ENCODE results near the gene PSME2. TPM values are rescaled to one million over a fixed set of nuclear protein-coding genes. Genes with fewer than 3 reads are reported as not detected.

The PSME2 gene
- total RNA-seq, 2 donors from 2014 or later = 106 to 112 TPM

DNA sequence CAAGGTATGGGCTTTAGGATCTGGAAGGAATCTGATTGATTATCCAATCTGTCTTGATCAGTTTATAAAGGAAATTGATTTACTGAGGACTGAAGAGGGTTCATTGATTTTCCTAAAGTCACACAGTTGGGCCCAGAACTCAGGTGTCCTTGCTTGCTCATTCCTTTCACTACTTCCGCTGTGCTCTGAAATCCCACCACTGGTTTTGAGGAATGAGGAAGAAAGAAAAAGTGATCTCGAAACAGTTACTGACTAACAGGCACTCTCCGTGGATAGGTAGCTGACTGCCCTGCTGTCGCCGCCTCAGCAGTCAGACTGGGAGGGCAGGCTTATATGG lies 16.1 kb downstream of the PSME2 start, which contains the start of gene FITM1:
TSS of gene FITM1 (plus strand) at position 280 of the 337 bp plus-strand sequence. CDS start 905 bp downstream, outside the sequence.
- no peak for DNase-seq
- Mint-ChIP-seq H3K27me3 (ENCODE audit: insufficient read depth) (no peaks in the 10 kb centered on the region), H3K4me3 (no peak within 1 kb of the TSS), H3K4me1 (peaks cover 2% of the 10 kb centered on the region), H3K9me3 (no peaks in the 10 kb centered on the region), H3K27ac (no peak within 1 kb of the TSS), H3K36me3 (ENCODE audit: low read depth) (no peaks in the 10 kb centered on the region)
- Histone ChIP-seq H3K4me1 (ENCODE audit: control insufficient read depth, insufficient read depth, low read length) (no peaks in the 10 kb centered on the region), H3K36me3 (ENCODE audit: control insufficient read depth, insufficient read depth, low read length) (no peaks in the 10 kb centered on the region), H3K9me3 (ENCODE audit: control insufficient read depth, low read length) (no peaks in the 10 kb centered on the region), H3K4me3 (ENCODE audit: low read length) (no peak within 1 kb of the TSS), H3K27ac (ENCODE audit: low read depth, low read length) (no peak within 1 kb of the TSS), H3K27me3 (ENCODE audit: control insufficient read depth, insufficient read depth, low read length, poor library complexity, severe bottlenecking) (no peaks in the 10 kb centered on the region), H3K9ac (ENCODE audit: extremely low read depth, low read length, poor library complexity, severe bottlenecking) (no peak within 1 kb of the TSS)
- WGBS, 2 experiments (ENCODE audit: insufficient coverage in 1 of 2, insufficient read length in 1 of 2) = 82 to 94% methylated on average over 3 to 5 of the region's 5 CpGs
- TF ChIP-seq, protein P1, sequence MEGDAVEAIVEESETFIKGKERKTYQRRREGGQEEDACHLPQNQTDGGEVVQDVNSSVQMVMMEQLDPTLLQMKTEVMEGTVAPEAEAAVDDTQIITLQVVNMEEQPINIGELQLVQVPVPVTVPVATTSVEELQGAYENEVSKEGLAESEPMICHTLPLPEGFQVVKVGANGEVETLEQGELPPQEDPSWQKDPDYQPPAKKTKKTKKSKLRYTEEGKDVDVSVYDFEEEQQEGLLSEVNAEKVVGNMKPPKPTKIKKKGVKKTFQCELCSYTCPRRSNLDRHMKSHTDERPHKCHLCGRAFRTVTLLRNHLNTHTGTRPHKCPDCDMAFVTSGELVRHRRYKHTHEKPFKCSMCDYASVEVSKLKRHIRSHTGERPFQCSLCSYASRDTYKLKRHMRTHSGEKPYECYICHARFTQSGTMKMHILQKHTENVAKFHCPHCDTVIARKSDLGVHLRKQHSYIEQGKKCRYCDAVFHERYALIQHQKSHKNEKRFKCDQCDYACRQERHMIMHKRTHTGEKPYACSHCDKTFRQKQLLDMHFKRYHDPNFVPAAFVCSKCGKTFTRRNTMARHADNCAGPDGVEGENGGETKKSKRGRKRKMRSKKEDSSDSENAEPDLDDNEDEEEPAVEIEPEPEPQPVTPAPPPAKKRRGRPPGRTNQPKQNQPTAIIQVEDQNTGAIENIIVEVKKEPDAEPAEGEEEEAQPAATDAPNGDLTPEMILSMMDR (conservative IDR thresholded peaks at IDR 0.05) = no peak

DNA sequence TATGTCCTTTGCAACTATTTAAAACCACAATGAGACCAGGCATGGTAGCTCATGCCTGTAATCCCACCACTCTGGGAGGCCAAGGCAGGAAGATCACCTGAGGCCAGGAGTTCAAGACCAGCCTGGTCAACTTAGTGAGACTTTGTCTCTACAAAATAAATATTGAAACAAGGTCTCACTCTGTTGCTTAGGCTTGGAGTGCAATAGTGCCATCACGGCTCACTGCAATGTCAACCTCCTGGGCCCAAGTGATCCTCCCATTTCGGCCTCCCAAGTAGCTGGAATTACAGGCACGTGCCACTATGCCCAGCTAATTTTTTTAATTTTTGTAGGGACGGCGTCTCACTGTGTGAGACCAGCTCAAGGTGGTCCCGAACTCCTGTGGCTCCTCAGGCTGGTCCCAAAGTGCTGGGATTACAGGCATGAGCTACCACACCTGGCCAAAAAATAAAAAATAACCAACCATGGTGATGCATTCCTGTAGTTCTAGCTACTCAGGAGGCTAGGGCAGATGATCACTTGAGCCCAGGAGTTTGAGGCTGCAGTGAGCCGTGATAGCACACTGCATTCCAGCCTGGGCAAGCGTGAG lies 16.9 kb downstream of the PSME2 start:
- H3K4me3 Mint-ChIP-seq = no peak overlapping the region
- Histone ChIP-seq H3K36me3 (ENCODE audit: control insufficient read depth, insufficient read depth, low read length) (peaks cover under 1% of the 10 kb centered on the region), H3K9ac (ENCODE audit: extremely low read depth, low read length, poor library complexity, severe bottlenecking) (no peak overlapping the region), H3K27ac (ENCODE audit: low read depth, low read length) (no peak overlapping the region), H3K4me1 (ENCODE audit: control insufficient read depth, insufficient read depth, low read length) (no peaks in the 10 kb centered on the region), H3K27me3 (ENCODE audit: control insufficient read depth, insufficient read depth, low read length, poor library complexity, severe bottlenecking) (no peaks in the 10 kb centered on the region), H3K4me3 (ENCODE audit: low read length) (no peak overlapping the region), H3K9me3 (ENCODE audit: control insufficient read depth, low read length) (no peaks in the 10 kb centered on the region)
- TF ChIP-seq, protein P1 (conservative IDR thresholded peaks at IDR 0.05) = no peak
- peaks cover 4% of the 10 kb centered on the region for H3K36me3 Mint-ChIP-seq (ENCODE audit: low read depth)
- 87 to 90% methylated on average over 5 to 8 of the region's 8 CpGs for WGBS, 2 experiments (ENCODE audit: insufficient coverage in 1 of 2, insufficient read length in 1 of 2)
- H3K9me3 Mint-ChIP-seq = no peaks in the 10 kb centered on the region
- no peak overlapping the region for H3K27ac Mint-ChIP-seq
- no peaks in the 10 kb centered on the region for H3K27me3 Mint-ChIP-seq (ENCODE audit: insufficient read depth)
- no peak for DNase-seq
- no peaks in the 10 kb centered on the region for H3K4me1 Mint-ChIP-seq

DNA sequence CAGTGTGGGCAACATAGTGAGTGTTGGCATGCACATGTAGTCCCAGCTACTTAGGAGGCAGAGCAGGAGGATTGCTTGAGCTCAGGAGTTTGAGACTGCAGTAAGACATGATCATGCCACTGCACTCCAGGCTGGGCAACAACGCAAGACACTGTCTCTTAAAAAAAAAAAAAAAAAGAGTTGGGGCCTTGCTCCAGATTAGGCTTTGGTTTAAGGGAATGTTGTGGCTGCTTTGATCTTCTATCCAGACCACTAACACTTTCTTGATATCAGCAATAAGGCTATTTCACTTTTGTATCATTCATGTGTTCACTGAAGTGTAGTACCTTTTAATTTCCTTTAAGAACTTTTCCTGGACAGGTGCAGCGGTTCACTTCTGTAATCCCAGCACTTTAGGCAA lies 18.7 kb downstream of the PSME2 start:
- H3K27me3 ChIP-seq (ENCODE audit: control insufficient read depth, insufficient read depth, low read length, poor library complexity, severe bottlenecking) = no peaks in the 10 kb centered on the region
- no peak overlapping the region for H3K4me3 ChIP-seq (ENCODE audit: low read length)
- no peak overlapping the region for H3K9ac ChIP-seq (ENCODE audit: extremely low read depth, low read length, poor library complexity, severe bottlenecking)
- no peaks in the 10 kb centered on the region for H3K9me3 ChIP-seq (ENCODE audit: control insufficient read depth, low read length)
- TF ChIP-seq, protein P1 (conservative IDR thresholded peaks at IDR 0.05) = no peak
- Mint-ChIP-seq H3K36me3 (ENCODE audit: low read depth) (peaks cover 14% of the 10 kb centered on the region), H3K27ac (no peak overlapping the region), H3K9me3 (no peaks in the 10 kb centered on the region), H3K27me3 (ENCODE audit: insufficient read depth) (no peaks in the 10 kb centered on the region), H3K4me3 (no peak overlapping the region), H3K4me1 (peaks cover 4% of the 10 kb centered on the region)
- peaks cover 16% of the 10 kb centered on the region for H3K36me3 ChIP-seq (ENCODE audit: control insufficient read depth, insufficient read depth, low read length)
- no peak for DNase-seq
- WGBS, 2 experiments (ENCODE audit: insufficient coverage in 1 of 2, insufficient read length in 1 of 2) = 97 to 100% methylated on average over 1 to 2 of the region's 2 CpGs
- H3K4me1 ChIP-seq (ENCODE audit: control insufficient read depth, insufficient read depth, low read length) = no peaks in the 10 kb centered on the region
- no peak overlapping the region for H3K27ac ChIP-seq (ENCODE audit: low read depth, low read length)
